GM10248 (cell line): Measurements from ENCODE around the gene TOR2A.

Experiments used
- CTCF ChIA-PET: fragments of 300-600 bp; sonication (Branson Sonifier 250); formaldehyde crosslinking; extraction: SDS; loops from one replicate; lab custom pipeline; 2021; ENCODE audit warnings: antibody characterized with exemption; lab: Yijun Ruan, JAX
- POLR2A ChIA-PET: fragments of 350-650 bp; sonication (Branson Sonifier 250); formaldehyde crosslinking; extraction: SDS; loops from one replicate; lab custom pipeline; 2020; ENCODE audit warnings: antibody characterized with exemption; lab: Yijun Ruan, JAX
- DNase-seq: peaks from one replicate; pipeline ENCODE4 v3.0.0; 2012; ENCODE audit errors: extremely low spot score
- TF ChIP-seq, protein P1 (sequence below): IDR thresholded peaks from 2 replicates; pipeline ENCODE4 v1.5.1; 2012; ENCODE audit warnings: mild to moderate bottlenecking, low read depth; ENCODE audit errors: extremely low read depth, missing control alignments, control extremely low read depth

The TOR2A gene

DNA sequence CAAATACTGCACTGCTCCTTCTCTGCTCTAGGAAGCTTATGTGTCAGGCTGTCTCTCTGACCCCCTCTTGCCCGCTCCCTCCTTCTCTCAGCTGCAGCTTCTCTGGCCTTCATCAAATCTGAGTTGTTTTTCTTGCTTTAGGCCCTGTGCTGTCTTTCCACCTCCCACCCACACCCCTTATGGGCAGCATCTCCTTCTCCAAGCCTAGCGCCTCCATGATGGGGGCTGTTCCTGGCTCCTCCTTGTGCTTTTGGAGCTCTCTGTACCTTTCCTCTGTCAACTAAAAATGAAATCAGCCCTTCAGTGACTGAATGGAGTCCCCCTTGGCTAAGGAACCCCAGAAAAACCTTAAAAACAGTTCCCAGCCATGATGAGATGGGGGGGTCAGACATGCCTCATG, 35.0 kb downstream of the TOR2A start:
- TF ChIP-seq, protein P1, sequence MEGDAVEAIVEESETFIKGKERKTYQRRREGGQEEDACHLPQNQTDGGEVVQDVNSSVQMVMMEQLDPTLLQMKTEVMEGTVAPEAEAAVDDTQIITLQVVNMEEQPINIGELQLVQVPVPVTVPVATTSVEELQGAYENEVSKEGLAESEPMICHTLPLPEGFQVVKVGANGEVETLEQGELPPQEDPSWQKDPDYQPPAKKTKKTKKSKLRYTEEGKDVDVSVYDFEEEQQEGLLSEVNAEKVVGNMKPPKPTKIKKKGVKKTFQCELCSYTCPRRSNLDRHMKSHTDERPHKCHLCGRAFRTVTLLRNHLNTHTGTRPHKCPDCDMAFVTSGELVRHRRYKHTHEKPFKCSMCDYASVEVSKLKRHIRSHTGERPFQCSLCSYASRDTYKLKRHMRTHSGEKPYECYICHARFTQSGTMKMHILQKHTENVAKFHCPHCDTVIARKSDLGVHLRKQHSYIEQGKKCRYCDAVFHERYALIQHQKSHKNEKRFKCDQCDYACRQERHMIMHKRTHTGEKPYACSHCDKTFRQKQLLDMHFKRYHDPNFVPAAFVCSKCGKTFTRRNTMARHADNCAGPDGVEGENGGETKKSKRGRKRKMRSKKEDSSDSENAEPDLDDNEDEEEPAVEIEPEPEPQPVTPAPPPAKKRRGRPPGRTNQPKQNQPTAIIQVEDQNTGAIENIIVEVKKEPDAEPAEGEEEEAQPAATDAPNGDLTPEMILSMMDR = no peak
- ChIA-PET CTCF (interaction anchor here (1.1 kb wide), 1 partner anchor 11 kb away, joined by 6 read pairs; no protein-coding TSS in a partner anchor), POLR2A (no interaction called here)
- no peak for DNase-seq

DNA sequence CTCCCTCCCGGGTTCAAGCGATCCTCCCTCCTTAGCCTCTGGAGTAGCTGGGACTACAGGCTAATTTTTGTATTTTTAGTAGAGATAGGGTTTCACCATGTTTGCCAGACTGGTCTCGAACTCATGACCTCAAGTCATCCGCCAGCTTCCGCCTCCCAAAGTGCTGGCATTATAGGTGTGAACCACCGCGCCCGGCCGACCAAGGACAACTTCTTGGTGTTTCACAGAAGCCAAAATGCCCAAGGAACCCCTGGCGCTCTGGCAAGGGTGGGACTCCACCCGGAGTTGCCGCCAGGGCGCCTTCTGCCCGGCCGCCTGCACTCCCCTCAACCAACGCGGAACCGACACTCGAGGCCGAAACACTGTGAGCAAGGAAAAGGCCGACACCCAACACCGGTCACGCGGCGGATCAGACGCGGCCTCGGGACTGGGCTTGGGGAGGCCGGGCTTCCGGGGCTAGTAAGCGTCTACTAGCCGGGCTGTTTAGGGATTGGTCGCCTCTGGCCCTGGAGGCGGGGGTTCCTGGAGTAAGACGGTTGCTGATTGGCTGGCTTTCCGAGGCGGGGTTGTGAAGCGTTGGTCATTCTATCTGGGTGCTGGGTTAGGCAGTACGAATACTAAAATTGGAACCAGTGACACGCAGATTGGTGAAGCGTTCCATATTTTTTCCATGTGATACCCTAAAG, 36.0 kb downstream of the TOR2A start:
- TF ChIP-seq, protein P1 = no peak
- ChIA-PET POLR2A (no interaction called here), CTCF (no interaction called here)
- peak; percentile 96 for DNase-seq

DNA sequence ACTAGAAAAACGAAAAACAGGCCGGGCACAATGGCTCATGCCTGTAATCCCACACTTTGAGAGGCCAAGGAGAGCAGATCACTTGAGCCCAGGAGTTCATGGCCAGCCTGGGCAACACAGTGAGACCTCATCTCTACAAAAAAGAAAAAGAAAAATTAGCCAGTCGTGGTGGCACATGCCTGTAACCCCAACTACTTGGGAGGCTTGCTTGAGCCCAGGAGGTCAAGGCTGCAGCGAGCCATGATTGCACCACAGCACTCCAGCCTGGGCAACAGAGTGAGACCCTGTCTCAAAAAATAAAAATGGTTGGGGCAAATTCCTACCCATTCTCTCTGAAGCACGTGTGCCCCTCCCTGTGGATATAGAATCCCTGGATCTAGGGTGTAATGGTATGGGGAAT, 36.7 kb downstream of the TOR2A start:
- TF ChIP-seq, protein P1 = no peak
- ChIA-PET POLR2A (no interaction called here), CTCF (interaction anchor here (0.9 kb wide), 1 partner anchor 11 kb away, joined by 3 read pairs; no protein-coding TSS in a partner anchor)
- no peak for DNase-seq

DNA sequence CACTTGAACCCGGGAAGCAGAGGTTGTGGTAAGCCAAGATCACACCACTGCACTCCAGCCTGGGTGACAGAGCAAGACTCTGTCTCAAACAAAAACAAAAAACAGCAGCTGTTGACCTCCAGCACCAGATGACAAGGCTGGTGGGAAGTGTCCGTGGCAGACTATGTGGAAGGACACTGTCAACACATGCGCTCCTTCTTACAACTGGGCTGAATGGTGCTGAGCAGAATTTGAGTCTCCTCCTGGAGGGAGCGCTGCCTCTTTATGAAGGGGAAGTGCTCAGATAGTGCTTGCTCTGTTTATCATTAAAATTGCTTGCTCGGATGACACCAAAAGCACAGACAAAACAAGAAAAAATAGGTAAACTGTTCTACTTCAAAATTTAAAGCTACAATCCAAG, 37.5 kb downstream of the TOR2A start:
- TF ChIP-seq, protein P1 = no peak
- no peak for DNase-seq
- ChIA-PET POLR2A (interaction anchor here (0.6 kb wide), 1 partner anchor 271 kb away, joined by 3 read pairs; no protein-coding TSS in a partner anchor), CTCF (interaction anchor here (0.9 kb wide), 1 partner anchor 10 kb away, joined by 3 read pairs; no protein-coding TSS in a partner anchor)

DNA sequence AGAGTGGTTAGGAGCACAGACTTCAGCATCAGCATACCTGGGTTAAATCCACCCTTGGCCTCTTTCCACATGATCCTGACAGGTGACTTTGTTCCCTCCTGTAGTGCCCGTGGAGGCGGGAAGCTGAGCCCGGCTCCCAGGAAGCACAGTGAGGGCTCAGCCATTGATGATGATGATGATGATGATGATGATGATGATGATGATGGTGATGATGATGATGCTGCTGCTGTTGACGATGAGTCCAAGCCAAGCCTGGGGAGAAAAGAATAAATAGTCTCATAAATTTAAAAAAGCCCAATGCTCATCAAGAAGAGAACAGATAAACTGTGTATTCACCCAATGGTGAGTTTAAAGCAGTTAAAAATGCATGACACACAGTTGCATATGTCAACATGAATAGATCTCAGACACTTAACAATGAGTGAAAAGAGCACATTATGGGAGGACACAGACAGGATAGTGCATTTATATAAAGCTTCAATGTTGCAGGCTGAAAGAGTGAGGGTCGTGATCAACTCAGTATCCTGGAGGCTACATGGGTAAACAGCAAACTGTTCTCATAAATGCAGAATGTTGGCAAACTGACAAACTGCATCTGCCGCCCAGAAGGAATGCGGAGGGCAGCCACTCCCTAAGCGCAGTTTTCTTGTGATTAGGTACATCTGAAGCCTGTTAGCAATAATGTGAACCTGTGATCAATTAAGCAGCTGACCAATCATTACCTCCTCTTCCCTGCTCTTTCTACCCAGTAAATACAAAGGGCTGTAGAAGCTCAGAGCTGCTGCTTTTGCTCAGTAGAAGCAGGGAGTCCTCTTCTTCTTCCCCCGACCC, 40.0 kb downstream of the TOR2A start:
- POLR2A ChIA-PET = no interaction called here
- DNase-seq = no peak
- TF ChIP-seq, protein P1 = no peak
- CTCF ChIA-PET = interaction anchor here (0.7 to 1.1 kb wide), 2 partner anchors 8 to 160 kb away, joined by 3 read pairs; no protein-coding TSS in a partner anchor

DNA sequence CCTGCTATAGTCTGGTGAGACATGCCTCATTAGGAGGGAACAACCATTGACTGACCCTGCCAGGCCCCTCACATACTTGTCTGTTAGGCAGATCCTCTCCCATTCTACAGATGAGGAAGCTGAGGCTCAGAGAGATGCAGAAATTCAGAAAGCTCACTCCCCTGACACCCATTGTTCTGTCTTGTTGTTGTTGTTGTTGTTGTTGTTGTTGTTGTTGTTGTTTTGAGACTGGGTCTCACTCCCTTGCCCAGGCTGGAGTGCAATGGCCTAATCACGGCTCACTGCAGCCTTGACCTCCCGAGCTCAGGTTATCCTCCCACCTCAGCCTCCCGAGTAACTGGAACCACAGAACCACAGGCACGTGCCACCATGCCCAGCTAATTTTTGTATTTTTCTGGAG, 41.4 kb downstream of the TOR2A start:
- CTCF ChIA-PET = interaction anchor here (0.8 to 2.1 kb wide), 2 partner anchors 10 to 1350 kb away, joined by 3 to 5 read pairs; no protein-coding TSS in a partner anchor
- POLR2A ChIA-PET = no interaction called here

More for the DNA sequence above, 41.4 kb downstream of the TOR2A start:
- no peak for DNase-seq
- TF ChIP-seq, protein P1 = no peak
